WTC11 (cell line): ENCODE results near the gene CTNNA2.

Source experiments
- CREM ChIP-seq: sonication (generic); formaldehyde crosslinking; IDR thresholded peaks from 2 replicates; pipeline ENCODE4 v1.8.1; 2022; ENCODE audit warnings: mild to moderate bottlenecking, missing genetic modification reagents, moderate library complexity
- NR1H2 ChIP-seq: sonication (generic); formaldehyde crosslinking; IDR thresholded peaks from 2 replicates; pipeline ENCODE4 v1.9.0; 2021; ENCODE audit warnings: mild to moderate bottlenecking, moderate library complexity, missing genetic modification reagents
- ZNF232 ChIP-seq: sonication (generic); formaldehyde crosslinking; IDR thresholded peaks from 2 replicates; pipeline ENCODE4 v1.8.0; 2022; ENCODE audit warnings: mild to moderate bottlenecking, missing genetic modification reagents
- ZNF416 ChIP-seq: fragments of 250-450 bp; sonication (Bioruptor Pico); IDR thresholded peaks from 2 replicates; pipeline ENCODE4 v1.9.0; 2021; ENCODE audit warnings: mild to moderate bottlenecking, inconsistent platforms
- ZNF423 ChIP-seq: fragments of 250-450 bp; sonication (Bioruptor Pico); IDR thresholded peaks from 2 replicates; pipeline ENCODE4 v2.1.2; 2022; ENCODE audit warnings: mild to moderate bottlenecking, moderate library complexity
- TF ChIP-seq, protein P1 (sequence below): fragments of 200-600 bp; IDR thresholded peaks from 2 replicates; pipeline ENCODE4 v1.8.0; 2022; ENCODE audit warnings: antibody characterized with exemption
- TF ChIP-seq, protein P2 (sequence below): sonication (generic); formaldehyde crosslinking; IDR thresholded peaks from 2 replicates; pipeline ENCODE4 v1.8.1; 2022; ENCODE audit warnings: missing genetic modification reagents, borderline replicate concordance

DNA sequence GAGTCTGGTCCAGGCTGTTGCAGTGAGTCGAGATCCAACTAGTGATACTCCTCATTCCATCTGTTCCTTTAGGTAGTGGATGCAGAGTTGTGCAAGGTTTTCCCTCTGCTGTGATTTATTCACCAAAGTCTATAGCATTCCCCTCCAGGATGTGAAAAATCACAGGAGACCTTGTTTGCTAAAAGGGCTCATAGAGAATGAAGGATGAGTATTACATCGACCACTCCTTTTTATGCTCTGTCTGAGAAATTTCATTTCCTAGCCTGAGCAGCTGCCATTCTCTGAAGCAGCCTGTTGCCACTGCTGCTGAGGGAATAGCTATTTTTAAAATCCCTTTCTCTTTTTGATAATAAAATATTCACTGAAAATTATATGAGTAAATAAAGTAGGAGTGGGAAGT is 925.8 kb downstream of the CTNNA2 start:
- no peak for TF ChIP-seq ZNF423
- TF ChIP-seq, protein P1, sequence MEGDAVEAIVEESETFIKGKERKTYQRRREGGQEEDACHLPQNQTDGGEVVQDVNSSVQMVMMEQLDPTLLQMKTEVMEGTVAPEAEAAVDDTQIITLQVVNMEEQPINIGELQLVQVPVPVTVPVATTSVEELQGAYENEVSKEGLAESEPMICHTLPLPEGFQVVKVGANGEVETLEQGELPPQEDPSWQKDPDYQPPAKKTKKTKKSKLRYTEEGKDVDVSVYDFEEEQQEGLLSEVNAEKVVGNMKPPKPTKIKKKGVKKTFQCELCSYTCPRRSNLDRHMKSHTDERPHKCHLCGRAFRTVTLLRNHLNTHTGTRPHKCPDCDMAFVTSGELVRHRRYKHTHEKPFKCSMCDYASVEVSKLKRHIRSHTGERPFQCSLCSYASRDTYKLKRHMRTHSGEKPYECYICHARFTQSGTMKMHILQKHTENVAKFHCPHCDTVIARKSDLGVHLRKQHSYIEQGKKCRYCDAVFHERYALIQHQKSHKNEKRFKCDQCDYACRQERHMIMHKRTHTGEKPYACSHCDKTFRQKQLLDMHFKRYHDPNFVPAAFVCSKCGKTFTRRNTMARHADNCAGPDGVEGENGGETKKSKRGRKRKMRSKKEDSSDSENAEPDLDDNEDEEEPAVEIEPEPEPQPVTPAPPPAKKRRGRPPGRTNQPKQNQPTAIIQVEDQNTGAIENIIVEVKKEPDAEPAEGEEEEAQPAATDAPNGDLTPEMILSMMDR: no peak
- TF ChIP-seq, protein P2, sequence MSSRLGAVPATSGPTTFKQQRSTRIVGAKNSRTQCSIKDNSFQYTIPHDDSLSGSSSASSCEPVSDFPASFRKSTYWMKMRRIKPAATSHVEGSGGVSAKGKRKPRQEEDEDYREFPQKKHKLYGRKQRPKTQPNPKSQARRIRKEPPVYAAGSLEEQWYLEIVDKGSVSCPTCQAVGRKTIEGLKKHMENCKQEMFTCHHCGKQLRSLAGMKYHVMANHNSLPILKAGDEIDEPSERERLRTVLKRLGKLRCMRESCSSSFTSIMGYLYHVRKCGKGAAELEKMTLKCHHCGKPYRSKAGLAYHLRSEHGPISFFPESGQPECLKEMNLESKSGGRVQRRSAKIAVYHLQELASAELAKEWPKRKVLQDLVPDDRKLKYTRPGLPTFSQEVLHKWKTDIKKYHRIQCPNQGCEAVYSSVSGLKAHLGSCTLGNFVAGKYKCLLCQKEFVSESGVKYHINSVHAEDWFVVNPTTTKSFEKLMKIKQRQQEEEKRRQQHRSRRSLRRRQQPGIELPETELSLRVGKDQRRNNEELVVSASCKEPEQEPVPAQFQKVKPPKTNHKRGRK: no peak
- no peak for TF ChIP-seq ZNF232 (CRISPR knock-in tag)
- no peak for TF ChIP-seq NR1H2 (CRISPR knock-in tag)
- no peak for TF ChIP-seq ZNF416 (CRISPR knock-in tag)
- TF ChIP-seq CREM (CRISPR knock-in tag): no peak
